GM23248 (cell line): Measurements from ENCODE around the gene MISP3. TPM values are rescaled to one million over a fixed set of nuclear protein-coding genes. Genes with fewer than 3 reads are reported as not detected.
A peak's percentile ranks its signal among the peaks of the same experiment; 100 is the strongest.

Experiments used
- DNase-seq: peaks from one replicate; pipeline ENCODE4 v3.0.0-alpha.2; 2015
- H2AFZ ChIP-seq: fragments of 200-600 bp; sonication (generic); 2 replicates; pipeline ENCODE4 v1.6.1; 2016; ENCODE audit warnings: antibody characterized with exemption
- H3F3A ChIP-seq: fragments of 200-600 bp; sonication (generic); 2 replicates; pipeline ENCODE4 v1.6.1; 2016; ENCODE audit warnings: mild to moderate bottlenecking, antibody characterized with exemption, mixed run types; ENCODE audit not compliant: insufficient read depth
- H3K27ac ChIP-seq: fragments of 200-600 bp; sonication (generic); 2 replicates; pipeline ENCODE4 v1.5.1; 2016; ENCODE audit warnings: mild to moderate bottlenecking
- H3K27me3 ChIP-seq: fragments of 200-600 bp; sonication (generic); replicated peaks from 2 replicates; pipeline ENCODE4 v1.6.1; 2016; ENCODE audit warnings: mild to moderate bottlenecking; ENCODE audit not compliant: insufficient read depth
- H3K36me3 ChIP-seq: fragments of 200-600 bp; sonication (generic); 2 replicates; pipeline ENCODE4 v1.6.1; 2016; ENCODE audit warnings: low read depth, mild to moderate bottlenecking
- H3K4me1 ChIP-seq: fragments of 200-600 bp; sonication (generic); 2 replicates; pipeline ENCODE4 v1.6.1; 2016; ENCODE audit warnings: mild to moderate bottlenecking; ENCODE audit not compliant: insufficient read depth
- H3K4me2 ChIP-seq: fragments of 200-600 bp; sonication (generic); one replicate; pipeline ENCODE4 v1.6.1; 2016; ENCODE audit warnings: mild to moderate bottlenecking; ENCODE audit not compliant: unreplicated experiment
- H3K4me3 ChIP-seq: fragments of 200-600 bp; sonication (generic); 2 replicates; pipeline ENCODE4 v1.5.1; 2016; ENCODE audit warnings: mild to moderate bottlenecking
- H3K79me2 ChIP-seq: fragments of 200-600 bp; sonication (generic); 2 replicates; pipeline ENCODE4 v1.6.1; 2016; ENCODE audit warnings: mild to moderate bottlenecking; ENCODE audit not compliant: insufficient read depth
- H3K9ac ChIP-seq: fragments of 200-600 bp; sonication (generic); 2 replicates; pipeline ENCODE4 v1.6.1; 2016; ENCODE audit warnings: mild to moderate bottlenecking
- H3K9me2 ChIP-seq: fragments of 200-600 bp; sonication (generic); 2 replicates; pipeline ENCODE4 v1.6.1; 2016; ENCODE audit warnings: mixed run types, mild to moderate bottlenecking, moderate library complexity; ENCODE audit not compliant: insufficient read depth
- H3K9me3 ChIP-seq: fragments of 200-600 bp; sonication (generic); one replicate; pipeline ENCODE4 v1.6.1; 2017; ENCODE audit warnings: low read depth
- H4K20me1 ChIP-seq: fragments of 200-600 bp; sonication (generic); 2 replicates; pipeline ENCODE4 v1.6.0; 2016; ENCODE audit not compliant: insufficient read depth
- EZH2 ChIP-seq: fragments of 200-600 bp; sonication (generic); IDR thresholded peaks from 2 replicates; pipeline ENCODE4 v1.6.1; 2018; ENCODE audit warnings: antibody characterized with exemption, mild to moderate bottlenecking; ENCODE audit not compliant: insufficient read depth, poor library complexity, severe bottlenecking
- EZH2phosphoT487 ChIP-seq: fragments of 200-600 bp; sonication (generic); IDR thresholded peaks from 2 replicates; pipeline ENCODE4 v1.6.1; 2018; ENCODE audit warnings: antibody characterized with exemption, moderate library complexity, mild to moderate bottlenecking, low read depth; ENCODE audit not compliant: insufficient read depth
- WGBS, 2 experiments: methylation state at CpG; one replicate each; pipeline ENCODE4 v1.1.6; 2015 to 2017; ENCODE audit warnings: low lambda C conversion rate in 2 of 2, low coverage in 1 of 2; ENCODE audit errors: missing lambda C conversion rate in 2 of 2; 5-methylcytosine and 5-hydroxymethylcytosine counted together
- in situ Hi-C: fragments of 300-500 bp; cut with MboI; formaldehyde crosslinking; loops from 2 replicates; pipeline ENCODE4 v1.15.0; 2020
- polyA plus RNA-seq: library from polyadenylated mRNA; unstranded; fragments of >200 nt; fragmentation: Nextera tagmentation; extraction: Ambion mirVana; gene quantifications from 2 replicates; pipeline ENCODE4 v1.2.1, GENCODE V29; 2016
- total RNA-seq: library from RNA; depleted of rRNA; stranded (reverse); fragments of >200 nt; shearing (Covaris generic); gene quantifications from 2 replicates; pipeline ENCODE4 v1.2.3, GENCODE V29; 2014

MISP3 gene
- total and polyA plus RNA-seq, 2 experiments from 2014 or later = 1.3 to 2.7 TPM

DNA sequence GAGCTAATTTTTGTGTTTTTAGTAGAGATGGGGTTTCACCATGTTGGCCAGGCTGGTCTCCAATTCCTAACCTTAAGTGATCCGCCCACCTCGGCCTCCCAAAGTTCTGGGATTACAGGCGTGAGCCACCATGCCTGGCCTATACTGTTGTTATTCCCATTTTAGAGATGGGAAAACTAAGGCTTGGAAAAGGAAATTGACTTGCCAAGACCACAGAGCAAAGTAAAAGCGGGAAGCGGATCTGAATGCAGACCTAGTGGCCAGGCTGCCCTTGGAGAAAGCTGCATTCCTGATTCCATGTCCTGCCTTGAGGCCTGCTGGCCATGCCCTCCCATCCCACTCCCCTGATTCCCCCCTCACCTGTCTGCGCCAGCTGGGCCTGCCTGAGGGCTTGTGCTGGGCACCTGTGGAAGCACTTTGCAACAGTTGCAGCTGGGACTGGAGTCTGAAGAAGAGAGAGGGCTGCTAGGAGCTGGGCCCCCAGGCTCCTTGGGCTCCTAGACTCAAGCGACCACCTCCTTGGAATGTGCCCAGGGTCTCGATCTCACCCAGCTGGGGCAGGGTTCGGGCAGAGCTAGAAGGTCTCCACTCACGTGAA, 16.4 kb upstream of the MISP3 start:
- no peak overlapping the region for H3K4me3 ChIP-seq
- H4K20me1 ChIP-seq = no peaks in the 10 kb centered on the region
- no peak overlapping the region for H3K4me2 ChIP-seq
- H3K27ac ChIP-seq = no peak overlapping the region
- DNase-seq = no peak
- H2AFZ ChIP-seq = no peak overlapping the region
- H3K9me2 ChIP-seq = no peaks in the 10 kb centered on the region
- in situ Hi-C loops = no loop called here
- H3K9ac ChIP-seq = no peak overlapping the region
- H3F3A ChIP-seq = no peaks in the 10 kb centered on the region
- no peaks in the 10 kb centered on the region for H3K9me3 ChIP-seq
- no peaks in the 10 kb centered on the region for H3K79me2 ChIP-seq
- H3K4me1 ChIP-seq = no peaks in the 10 kb centered on the region
- TF ChIP-seq EZH2phosphoT487 = no peak
- no peak for TF ChIP-seq EZH2
- H3K36me3 ChIP-seq = no peaks in the 10 kb centered on the region
- WGBS, 2 experiments = 83 to 90% methylated on average over 10 of the region's 10 CpGs
- H3K27me3 ChIP-seq = peaks cover 12% of the 10 kb centered on the region; the same call in 1 of the 2 replicates

DNA sequence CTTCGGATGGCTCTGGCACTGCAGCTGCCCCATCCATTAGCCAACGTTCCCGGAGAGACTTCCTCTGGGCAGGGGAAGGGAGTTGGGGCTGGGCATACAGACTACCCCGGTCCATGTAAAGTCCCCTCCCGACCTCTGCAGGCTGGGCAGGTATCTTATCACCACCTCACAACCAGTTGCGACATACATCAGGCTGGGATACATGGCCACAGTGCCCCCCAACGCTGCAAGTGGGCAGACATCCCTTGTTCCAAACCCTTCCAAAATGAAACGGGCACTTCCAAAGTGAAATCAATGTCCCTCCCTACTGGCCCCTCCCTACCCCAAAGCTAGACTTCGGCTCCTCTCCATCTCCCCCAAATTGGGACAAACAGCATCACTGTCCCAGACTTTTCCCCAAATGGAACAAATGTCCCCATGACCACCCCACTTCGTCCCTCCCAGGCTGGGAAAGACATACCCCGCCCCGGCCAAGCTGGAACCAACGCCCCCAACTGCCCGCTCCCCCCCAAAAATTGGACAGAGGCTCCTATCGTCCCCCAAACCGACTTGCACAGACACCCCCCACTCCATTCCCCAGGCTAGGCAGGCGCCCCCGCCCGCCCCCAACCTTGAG, 15.7 kb upstream of the MISP3 start:
- Histone ChIP-seq H3K9me2 (no peaks in the 10 kb centered on the region), H3K9me3 (no peaks in the 10 kb centered on the region), H3K36me3 (no peaks in the 10 kb centered on the region), H4K20me1 (no peaks in the 10 kb centered on the region), H3K9ac (no peak overlapping the region), H3K4me3 (peak overlapping the region; percentile 65), H2AFZ (peak overlapping the region; percentile 39; the same call in 1 of the 2 replicates), H3K27ac (no peak overlapping the region), H3K79me2 (no peaks in the 10 kb centered on the region), H3K4me1 (no peaks in the 10 kb centered on the region), H3K27me3 (peaks cover 12% of the 10 kb centered on the region; the same call in 1 of the 2 replicates), H3F3A (no peaks in the 10 kb centered on the region), H3K4me2 (peak overlapping the region; percentile 31)
- in situ Hi-C loops = no loop called here
- no peak for DNase-seq
- 27 to 46% methylated on average over 10 to 18 of the region's 19 CpGs for WGBS, 2 experiments
- TF ChIP-seq EZH2 = no peak
- TF ChIP-seq EZH2phosphoT487 = no peak

DNA sequence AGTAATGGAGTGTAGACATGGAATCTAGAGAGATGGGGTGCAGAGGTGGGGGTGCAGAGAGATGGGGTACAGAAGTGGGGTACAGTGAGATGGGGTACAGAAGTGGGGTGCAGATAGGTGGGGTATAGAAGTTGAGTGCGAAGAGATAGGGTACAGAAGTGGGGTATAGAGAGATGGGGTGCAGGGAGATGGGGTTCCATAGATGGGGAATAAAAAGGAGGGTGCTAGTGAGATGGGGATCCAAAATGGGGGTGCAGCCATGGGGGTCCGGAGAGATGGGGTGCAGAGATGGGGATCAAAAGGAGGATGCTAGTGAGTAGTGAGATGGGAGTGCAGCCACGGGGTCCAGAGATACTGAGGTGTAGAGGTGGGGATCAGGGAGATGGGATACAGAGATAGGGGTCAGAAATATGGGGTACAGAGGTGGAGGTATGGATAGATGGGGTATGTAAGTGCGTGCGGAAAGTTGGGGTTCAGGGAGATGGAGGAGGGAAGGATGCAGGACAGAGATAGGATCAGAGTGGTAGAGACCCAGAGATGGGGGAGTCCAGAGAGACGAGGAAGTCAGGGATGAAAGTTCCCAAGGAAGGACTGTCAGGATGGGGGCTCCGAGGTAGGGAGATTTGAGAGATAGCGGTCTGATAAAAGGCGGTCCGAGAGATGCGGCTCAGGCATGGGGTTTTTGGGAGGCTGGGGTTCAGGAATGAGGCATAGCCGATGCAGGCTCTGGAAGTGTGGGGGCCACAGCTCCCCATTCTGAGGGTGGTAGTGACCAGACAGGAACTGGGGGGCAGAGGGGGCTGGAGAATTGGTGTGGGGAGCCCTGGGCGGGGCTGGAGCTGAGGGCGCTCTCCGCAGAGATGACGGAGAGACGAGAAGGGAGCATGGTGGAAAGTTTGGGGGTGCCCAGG, 14.1 kb upstream of the MISP3 start:
- no peaks in the 10 kb centered on the region for H3K9me2 ChIP-seq
- no peaks in the 10 kb centered on the region for H3F3A ChIP-seq
- 20 to 24% methylated on average over 12 to 17 of the region's 17 CpGs for whole genome bisulfite sequencing, 2 experiments
- TF ChIP-seq EZH2 (no peak), EZH2phosphoT487 (no peak)
- no peak for DNase-seq
- no peaks in the 10 kb centered on the region for H4K20me1 ChIP-seq
- H3K4me1 ChIP-seq = no peaks in the 10 kb centered on the region
- H3K79me2 ChIP-seq = no peaks in the 10 kb centered on the region
- H3K9ac ChIP-seq = no peak overlapping the region
- H2AFZ ChIP-seq = peak overlapping the region; percentile 76; the same call in 1 of the 2 replicates
- H3K4me3 ChIP-seq = peak overlapping the region; percentile 65
- in situ Hi-C loops = no loop called here
- H3K27ac ChIP-seq = no peak overlapping the region
- H3K27me3 ChIP-seq = peaks cover 12% of the 10 kb centered on the region; the same call in 1 of the 2 replicates
- no peaks in the 10 kb centered on the region for H3K9me3 ChIP-seq
- H3K4me2 ChIP-seq = peak overlapping the region; percentile 65
- no peaks in the 10 kb centered on the region for H3K36me3 ChIP-seq

DNA sequence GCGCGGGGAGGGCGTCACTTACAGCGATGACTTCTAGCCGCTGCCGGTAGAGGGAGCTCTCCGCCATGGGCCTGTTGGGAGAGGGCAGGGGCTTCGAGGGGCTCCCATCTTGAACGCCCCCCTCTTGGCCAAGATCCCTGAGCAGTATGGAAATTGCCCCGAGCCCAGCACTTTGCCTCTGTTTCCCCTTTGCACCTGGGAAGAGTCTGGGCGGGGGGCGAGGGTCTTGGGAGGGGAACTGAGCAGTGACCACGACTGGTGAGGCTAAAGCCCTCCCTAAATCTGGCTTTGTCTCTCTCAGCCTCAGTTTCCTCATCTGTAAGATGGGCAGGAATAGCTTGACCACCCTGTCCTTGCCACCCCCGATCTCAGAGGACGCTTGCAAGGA, 13.5 kb upstream of the MISP3 start:
- Histone ChIP-seq H3K79me2 (no peaks in the 10 kb centered on the region), H3F3A (no peaks in the 10 kb centered on the region), H3K36me3 (no peaks in the 10 kb centered on the region), H3K9me3 (no peaks in the 10 kb centered on the region), H3K4me3 (no peak overlapping the region), H4K20me1 (no peaks in the 10 kb centered on the region), H3K27me3 (peaks cover 12% of the 10 kb centered on the region; the same call in 1 of the 2 replicates), H3K9me2 (no peaks in the 10 kb centered on the region), H3K4me2 (no peak overlapping the region), H2AFZ (no peak overlapping the region), H3K9ac (no peak overlapping the region), H3K27ac (no peak overlapping the region), H3K4me1 (no peaks in the 10 kb centered on the region)
- in situ Hi-C loops = no loop called here
- no peak for DNase-seq
- TF ChIP-seq EZH2 = no peak
- no peak for TF ChIP-seq EZH2phosphoT487
- WGBS, 2 experiments = 28 to 36% methylated on average over 11 to 13 of the region's 15 CpGs
